GM18498 (cell line): Measurements from ENCODE around the gene KATNAL2.
"Not testable (repeated sequence)": the region's sequence is repeated elsewhere in the genome, so short reads cannot be mapped to it uniquely, and the experiment has no call there.

ENCODE experiments used
- ATAC-seq: cut with Tn5 transposase; IDR thresholded peaks from one replicate; pipeline ENCODE4 v1.9.1; 2021; ENCODE audit warnings: mild to moderate bottlenecking, moderate library complexity; ENCODE audit not compliant: unreplicated experiment

The KATNAL2 gene

DNA sequence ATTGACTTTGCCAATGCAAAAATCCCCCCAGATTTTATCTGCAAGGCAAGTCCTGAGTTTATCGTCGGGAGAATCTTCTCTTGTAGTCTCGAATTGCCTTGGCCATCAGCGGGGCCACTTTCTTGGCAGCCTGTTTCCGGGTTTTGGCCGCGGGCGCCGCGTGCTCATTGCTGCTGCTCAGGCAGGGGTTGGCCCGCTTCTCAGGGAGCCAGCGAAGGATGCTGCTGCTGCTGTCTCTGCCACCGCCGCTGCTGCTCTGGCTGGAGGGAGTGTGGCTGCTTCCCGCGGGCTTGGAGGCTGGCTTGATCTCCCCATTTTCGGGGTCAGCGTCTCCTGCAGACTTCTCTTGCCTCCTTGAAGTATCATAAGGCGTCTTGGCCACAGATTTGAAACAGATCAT, 115.5 kb downstream of the KATNAL2 start:
- ATAC-seq = no peak

DNA sequence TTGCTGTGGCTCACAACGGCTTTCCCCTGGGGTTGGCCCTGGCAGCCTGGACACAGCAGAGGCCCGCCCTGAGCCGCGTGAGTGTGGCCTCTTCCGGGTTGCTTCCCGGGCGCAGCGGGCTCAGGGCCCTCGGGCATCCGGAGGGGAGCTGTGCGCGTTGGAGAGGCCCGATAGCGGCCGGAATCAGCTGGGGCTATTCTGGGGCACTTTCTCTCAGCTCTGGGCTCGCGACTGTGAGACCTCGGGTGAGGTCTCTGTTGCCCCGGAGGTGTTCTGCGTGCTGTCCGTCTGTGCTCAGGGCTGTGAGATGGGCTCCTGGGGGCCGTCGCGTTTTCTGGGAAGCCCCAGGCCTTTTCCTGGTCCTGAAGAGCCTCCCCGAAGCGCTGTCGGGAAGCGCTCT, 117.2 kb downstream of the KATNAL2 start:
- ATAC-seq = not testable (repeated sequence)

DNA sequence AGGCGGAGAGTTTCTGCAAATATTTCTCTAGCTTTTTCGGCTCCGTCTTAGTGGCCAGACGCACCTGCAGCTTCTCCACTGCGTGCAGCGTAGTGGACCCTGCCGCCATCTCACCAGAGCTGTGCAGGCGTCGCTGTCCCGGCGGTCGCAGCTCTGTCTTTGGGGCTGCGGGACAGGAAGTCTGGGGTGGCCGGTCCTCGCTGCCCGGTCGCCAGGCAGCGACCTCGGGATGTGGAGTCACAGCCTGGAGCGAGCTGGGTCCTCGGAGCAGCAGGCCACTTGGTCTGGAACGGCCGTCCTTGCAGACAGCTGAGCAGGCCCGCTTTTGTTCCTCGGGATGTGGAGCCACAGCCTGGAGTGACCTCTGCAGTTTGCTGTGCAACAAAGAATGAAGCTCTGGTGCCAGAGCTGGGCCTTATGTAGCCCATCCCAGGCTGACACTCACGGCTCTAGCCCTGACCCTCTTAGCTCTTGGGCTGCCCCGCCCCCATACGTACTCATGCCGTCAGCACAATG, 117.8 kb downstream of the KATNAL2 start, which contains the start of gene ELOA2:
Gene ELOA2 (minus strand): TSS at position 466 of the 516 bp plus-strand sequence. CDS start 357 bp downstream, at position 109.
- no peak for ATAC-seq

DNA sequence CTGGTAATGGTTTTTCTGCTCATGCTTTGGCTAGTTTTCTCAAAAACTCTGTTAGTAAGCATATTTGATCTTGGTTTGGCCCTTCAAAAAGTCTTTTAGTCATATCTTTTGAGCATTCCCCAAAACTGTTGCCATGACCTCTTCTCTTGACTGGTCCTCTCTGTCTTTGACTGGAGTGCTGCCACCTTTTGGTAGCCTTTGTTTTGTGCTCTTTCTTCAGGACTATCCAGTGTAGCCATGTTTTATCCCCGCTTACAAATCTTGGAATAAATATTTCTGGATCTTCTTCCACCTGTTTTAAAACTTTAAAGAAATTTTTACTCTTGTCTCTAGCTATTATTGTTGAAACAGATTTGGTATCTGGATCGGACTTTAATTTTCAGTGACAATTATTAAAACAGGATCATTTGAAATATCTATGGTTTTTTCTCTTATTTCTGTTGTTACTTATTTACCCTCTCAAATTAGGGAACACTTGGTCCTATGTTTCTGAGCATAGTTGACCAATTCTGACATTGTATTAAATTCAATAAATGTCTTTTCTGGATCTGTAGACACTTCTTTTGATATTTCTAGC, 119.0 kb downstream of the KATNAL2 start:
- ATAC-seq = no peak

GRCh38 chr18:47036927-47037578, 119.7 kb downstream of the KATNAL2 start:
- ATAC-seq = no peak

DNA sequence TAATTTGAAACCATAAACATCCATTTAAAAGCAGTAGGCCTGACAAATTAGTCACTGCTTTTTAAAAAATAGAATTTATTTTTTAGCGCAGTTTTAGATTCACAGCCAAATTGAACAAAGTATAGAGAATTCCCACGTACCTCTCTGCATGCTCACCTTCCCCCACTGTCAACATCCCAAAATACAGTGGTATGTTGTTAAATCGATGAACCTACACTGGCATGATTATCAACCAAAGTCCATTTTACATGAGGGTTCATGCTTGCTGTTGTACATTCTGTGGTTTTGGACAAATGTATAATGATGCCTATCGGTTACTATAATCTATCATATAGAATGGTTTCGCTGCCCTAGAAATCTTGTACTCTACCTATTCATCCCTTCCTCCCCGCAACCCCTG, 123.6 kb downstream of the KATNAL2 start:
- no peak for ATAC-seq

DNA sequence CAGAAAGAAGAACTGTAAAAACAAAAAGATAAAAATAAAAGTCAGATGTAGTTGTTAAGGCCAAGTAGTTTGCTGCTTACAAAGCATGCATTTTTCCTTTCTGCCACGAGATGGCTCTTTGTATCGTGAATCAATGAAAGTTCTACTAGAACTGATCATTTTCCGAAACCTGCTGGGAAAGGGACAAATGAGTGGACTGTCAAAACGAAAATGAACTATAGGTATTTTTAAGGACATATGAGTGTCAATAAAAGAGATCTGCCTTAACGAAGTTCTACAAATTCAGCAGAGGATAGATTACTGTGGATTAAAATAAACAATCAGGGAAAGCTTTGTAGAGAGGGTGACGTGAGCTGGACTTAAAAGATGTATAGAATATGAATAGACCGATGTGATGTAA, 133.1 kb downstream of the KATNAL2 start:
- ATAC-seq = no peak

- ATAC-seq = no peak
These were observed 137.0 kb downstream of the KATNAL2 start for GRCh38 chr18:47054369-47054768.

GRCh38 chr18:47062471-47062870, 145.1 kb downstream of the KATNAL2 start:
- no peak for ATAC-seq

GRCh38 chr18:47063096-47063495, 145.7 kb downstream of the KATNAL2 start:
- ATAC-seq = no peak

DNA sequence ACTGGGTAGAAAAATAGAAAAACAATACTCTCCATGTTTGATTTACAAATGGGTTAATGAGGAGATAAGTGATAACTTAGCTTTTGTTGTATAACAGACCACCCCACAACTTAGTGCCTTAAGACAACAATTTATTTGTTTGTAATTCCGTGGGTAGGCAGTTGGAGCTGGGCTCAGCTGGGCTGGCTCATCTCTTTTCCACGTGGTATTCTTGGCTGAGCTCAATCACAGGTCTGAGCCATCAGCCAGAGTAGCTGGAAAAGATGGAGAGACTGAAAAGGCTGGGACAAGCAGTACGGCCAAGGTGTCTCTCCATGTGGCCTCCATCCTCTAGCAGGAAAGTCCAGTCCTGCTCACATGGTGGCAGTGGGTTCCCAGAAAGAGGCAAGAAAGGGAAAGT, 150.2 kb downstream of the KATNAL2 start:
- no peak for ATAC-seq

DNA sequence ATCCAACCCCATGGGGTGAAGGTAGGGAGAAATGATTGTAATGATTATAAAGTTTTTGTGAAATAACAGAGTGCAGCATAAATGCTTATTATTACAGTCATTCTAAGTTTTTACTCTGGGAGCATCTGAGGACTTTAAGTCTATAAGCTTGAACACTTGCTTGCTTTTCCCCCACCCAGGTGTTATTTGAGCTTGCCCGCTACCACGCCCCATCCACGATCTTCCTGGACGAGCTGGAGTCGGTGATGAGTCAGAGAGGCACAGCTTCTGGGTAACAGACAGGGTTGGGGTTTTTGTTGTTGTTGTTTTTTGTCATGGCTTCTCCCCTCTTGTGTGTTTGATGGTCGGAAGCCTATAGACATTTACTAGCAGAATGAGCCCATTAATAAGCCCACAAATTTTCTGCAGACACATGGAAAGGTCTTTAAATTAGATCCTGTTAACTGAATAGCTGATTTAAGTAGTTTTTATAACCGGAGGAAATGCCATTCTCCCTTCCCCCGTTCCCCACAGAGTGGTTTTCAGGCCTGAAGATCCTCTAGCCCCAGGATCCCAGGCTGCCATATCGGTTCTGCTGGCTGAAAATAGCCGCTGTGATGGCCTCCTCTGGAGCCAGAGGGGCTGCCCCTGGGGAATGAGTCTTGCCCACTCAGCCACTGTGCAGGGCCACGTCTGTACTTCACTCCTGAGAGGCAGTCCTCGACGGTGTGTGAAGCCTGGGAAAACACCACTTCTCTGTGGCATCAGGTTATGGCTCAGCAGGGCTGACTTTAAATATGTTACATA, 157.9 kb downstream of the KATNAL2 start:
- no peak for ATAC-seq

DNA sequence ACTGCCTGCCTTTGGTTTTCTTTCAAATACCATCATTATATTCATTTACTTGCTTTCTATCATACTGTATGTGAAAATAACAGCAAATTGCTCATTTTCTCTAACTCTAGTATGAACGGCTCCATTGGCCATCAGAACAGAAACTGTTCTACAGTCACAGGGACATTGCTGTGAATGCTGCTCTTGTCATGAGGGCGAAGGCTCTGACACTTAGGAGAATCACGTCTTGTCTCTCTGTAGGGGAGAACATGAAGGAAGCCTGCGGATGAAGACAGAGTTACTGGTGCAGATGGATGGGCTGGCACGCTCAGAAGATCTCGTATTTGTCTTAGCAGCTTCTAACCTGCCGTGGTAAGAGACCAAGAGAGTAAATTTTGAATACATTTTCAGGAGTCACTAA, 159.7 kb downstream of the KATNAL2 start:
- ATAC-seq = no peak

DNA sequence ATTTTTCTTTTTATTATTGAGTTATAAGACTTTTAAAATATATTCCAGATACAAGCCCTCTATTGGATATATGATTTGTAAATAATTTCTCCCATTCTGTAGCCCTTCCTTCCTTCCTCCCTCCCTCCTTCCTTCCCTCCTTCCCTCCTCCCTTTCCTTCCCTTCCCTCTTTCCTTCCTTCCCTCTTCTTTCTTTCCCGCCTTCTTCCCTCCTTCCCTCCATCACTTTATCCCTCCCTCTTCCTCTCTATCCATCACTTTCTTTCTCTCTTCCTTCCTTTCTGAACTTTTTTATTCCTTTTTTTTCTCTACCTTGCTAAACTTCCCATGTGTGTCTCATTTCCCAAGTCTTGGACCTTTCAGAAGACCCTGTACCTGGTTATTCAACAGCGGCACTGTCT, 163.5 kb downstream of the KATNAL2 start:
- ATAC-seq = no peak

DNA sequence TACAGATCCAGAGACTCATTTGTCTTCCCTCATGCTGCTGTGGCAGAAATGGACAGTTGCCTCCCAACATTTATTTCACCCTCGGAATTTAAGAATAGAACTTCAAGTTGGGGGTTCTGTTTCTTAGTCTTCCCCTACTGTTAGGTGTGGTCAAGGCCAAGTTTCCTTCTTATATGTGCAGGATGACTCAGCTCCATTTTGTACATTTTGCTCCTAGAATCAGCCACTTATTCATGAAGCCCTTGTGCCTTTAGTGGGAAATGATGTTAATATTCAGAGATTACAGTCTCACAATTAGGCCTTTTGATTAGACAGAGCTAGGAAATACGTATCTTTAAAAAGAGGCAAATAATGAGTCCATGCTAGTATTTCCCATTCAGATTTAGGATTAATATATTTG, 164.2 kb downstream of the KATNAL2 start:
- ATAC-seq = no peak

DNA sequence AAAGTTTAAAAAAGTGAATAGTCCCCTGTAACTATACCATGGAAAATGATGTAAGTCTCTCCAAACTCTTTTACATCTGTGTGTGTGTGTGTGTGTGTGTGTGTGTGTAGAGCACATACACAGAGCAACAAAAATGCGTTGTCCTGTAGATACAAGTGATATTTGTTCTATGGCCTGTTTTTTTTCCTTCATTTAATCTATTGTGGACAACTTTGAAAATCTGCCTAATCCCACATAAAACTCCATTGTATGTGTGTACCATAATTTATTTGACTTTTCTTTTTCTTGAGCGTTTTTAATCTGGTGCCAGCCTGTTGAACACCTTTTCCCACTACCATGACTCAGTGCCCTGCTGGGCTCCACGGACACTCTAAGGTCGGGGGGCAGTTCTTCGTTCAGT, 170.3 kb downstream of the KATNAL2 start:
- no peak for ATAC-seq

- no peak for ATAC-seq
These were observed 178.4 kb downstream of the KATNAL2 start for GRCh38 chr18:47095810-47096209.

- ATAC-seq = no peak
These were observed 182.9 kb downstream of the KATNAL2 start for GRCh38 chr18:47100212-47100831.

- no peak for ATAC-seq
These were observed 191.0 kb downstream of the KATNAL2 start for GRCh38 chr18:47108373-47108772.

GRCh38 chr18:47108998-47109405, 191.6 kb downstream of the KATNAL2 start:
- ATAC-seq = no peak

GRCh38 chr18:47109720-47110119, 192.3 kb downstream of the KATNAL2 start:
- ATAC-seq = no peak
